Cerebellar nuclear complex (tissue), 1 donor: ENCODE measurements around the gene DMRT1.

Source experiments
- DNase-seq, 2 experiments: peaks; one replicate each; lab custom pipeline; 2025; lab: John Stamatoyannopoulos, UW

DMRT1 gene

GRCh38 chr9:971901-972500 lies 130.5 kb downstream of the DMRT1 start:
- no peak for DNase-seq

GRCh38 chr9:972501-973294 lies 131.2 kb downstream of the DMRT1 start:
- DNase-seq: no peak

GRCh38 chr9:973295-973834 lies 131.9 kb downstream of the DMRT1 start:
- DNase-seq: no peak

GRCh38 chr9:974031-974995 lies 132.8 kb downstream of the DMRT1 start:
- DNase-seq: no peak

- DNase-seq: no peak
Observed at GRCh38 chr9:974996-975739, 133.7 kb downstream of the DMRT1 start.

GRCh38 chr9:975740-976257 lies 134.3 kb downstream of the DMRT1 start:
- no peak for DNase-seq

- DNase-seq: no peak
Observed at GRCh38 chr9:976258-976942, 134.9 kb downstream of the DMRT1 start, which contains the start of gene DMRT3. TSS of gene DMRT3 (plus strand) at chr9:976655. CDS start at chr9:977002, 347 bp downstream.

- no peak for DNase-seq
Observed at GRCh38 chr9:976943-977837, 135.7 kb downstream of the DMRT1 start.

- DNase-seq: no peak
Observed at GRCh38 chr9:977838-978830, 136.6 kb downstream of the DMRT1 start.

- no peak for DNase-seq
Observed at GRCh38 chr9:979983-980382, 138.5 kb downstream of the DMRT1 start.

- DNase-seq: no peak
Observed at GRCh38 chr9:980640-981039, 139.1 kb downstream of the DMRT1 start.

GRCh38 chr9:981491-981898 lies 140.0 kb downstream of the DMRT1 start:
- DNase-seq: no peak

GRCh38 chr9:982394-983230 lies 141.1 kb downstream of the DMRT1 start:
- DNase-seq: no peak

GRCh38 chr9:994005-994404 lies 152.5 kb downstream of the DMRT1 start:
- no peak for DNase-seq

GRCh38 chr9:995192-995591 lies 153.7 kb downstream of the DMRT1 start:
- DNase-seq: no peak

GRCh38 chr9:995781-996180 lies 154.3 kb downstream of the DMRT1 start:
- DNase-seq: no peak
